ENCODE data around the gene TRIM3. TPM values are rescaled to one million over a fixed set of nuclear protein-coding genes. Genes with fewer than 3 reads are reported as not detected.

The TRIM3 gene
- total RNA-seq, 4 donors from 2014 or later: 19.2 to 24.1 (median 22.4) TPM

DNA sequence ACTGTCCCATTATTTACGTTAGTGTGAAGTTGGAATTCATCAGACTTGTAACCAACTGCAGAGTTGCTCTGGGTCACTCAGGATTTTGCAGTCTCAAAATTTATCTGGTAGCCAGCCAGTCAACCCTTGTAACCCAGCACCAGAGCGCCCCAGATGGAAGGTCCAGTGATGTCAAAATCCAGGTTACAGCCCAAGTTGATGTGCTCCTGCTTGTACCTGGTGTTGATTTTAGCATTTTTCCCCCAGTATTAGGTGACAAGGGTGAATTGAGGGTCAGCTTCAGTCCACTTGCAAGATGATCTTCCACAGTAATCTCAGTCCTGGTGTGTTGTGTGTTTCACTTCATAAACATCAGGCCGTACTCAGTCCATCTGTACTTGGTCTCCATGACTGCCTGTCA lies 15.1 kb upstream of the TRIM3 start:
- H3K4me3 ChIP-seq (ENCODE audit: low read depth, poor library complexity, severe bottlenecking): no peak overlapping the region
- intact Hi-C loops (cut with DNase I; ENCODE audit: low total_unique reads): no loop called here
- WGBS, 2 donors: 93 to 97% methylated on average over 3 of the region's 3 CpGs
- no peak for TF ChIP-seq POLR2A (IDR thresholded peaks at IDR 0.05)
- TF ChIP-seq, protein P1, sequence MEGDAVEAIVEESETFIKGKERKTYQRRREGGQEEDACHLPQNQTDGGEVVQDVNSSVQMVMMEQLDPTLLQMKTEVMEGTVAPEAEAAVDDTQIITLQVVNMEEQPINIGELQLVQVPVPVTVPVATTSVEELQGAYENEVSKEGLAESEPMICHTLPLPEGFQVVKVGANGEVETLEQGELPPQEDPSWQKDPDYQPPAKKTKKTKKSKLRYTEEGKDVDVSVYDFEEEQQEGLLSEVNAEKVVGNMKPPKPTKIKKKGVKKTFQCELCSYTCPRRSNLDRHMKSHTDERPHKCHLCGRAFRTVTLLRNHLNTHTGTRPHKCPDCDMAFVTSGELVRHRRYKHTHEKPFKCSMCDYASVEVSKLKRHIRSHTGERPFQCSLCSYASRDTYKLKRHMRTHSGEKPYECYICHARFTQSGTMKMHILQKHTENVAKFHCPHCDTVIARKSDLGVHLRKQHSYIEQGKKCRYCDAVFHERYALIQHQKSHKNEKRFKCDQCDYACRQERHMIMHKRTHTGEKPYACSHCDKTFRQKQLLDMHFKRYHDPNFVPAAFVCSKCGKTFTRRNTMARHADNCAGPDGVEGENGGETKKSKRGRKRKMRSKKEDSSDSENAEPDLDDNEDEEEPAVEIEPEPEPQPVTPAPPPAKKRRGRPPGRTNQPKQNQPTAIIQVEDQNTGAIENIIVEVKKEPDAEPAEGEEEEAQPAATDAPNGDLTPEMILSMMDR (IDR thresholded peaks at IDR 0.05): no peak
- no peak for DNase-seq (ENCODE audit: low spot score in 2 of 2)

DNA sequence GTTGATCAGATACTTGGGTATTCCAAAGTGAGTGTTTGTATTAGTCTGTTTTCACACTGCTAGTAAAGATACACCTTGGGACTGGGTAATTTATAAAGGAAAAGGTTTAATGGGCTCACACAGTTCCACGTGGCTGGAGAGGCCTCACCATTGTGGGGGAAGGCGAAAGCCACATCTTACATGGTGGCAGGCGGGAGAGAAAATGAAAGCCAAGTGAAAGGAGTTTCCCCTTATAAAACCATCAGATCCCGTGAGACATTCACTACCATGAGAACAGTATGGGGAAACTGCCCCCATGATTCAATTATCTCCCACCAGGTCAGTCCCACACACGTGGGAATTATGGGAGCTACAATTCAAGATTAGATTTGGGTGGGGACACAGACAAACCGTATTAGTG lies 14.6 kb upstream of the TRIM3 start:
- TF ChIP-seq POLR2A (IDR thresholded peaks at IDR 0.05): no peak
- TF ChIP-seq, protein P1 (IDR thresholded peaks at IDR 0.05): no peak
- no peak overlapping the region for H3K4me3 ChIP-seq (ENCODE audit: low read depth, poor library complexity, severe bottlenecking)
- WGBS, 2 donors: 89 to 93% methylated on average over 6 of the region's 6 CpGs
- no peak for DNase-seq (ENCODE audit: low spot score in 2 of 2)
- intact Hi-C loops (cut with DNase I; ENCODE audit: low total_unique reads): no loop called here

DNA sequence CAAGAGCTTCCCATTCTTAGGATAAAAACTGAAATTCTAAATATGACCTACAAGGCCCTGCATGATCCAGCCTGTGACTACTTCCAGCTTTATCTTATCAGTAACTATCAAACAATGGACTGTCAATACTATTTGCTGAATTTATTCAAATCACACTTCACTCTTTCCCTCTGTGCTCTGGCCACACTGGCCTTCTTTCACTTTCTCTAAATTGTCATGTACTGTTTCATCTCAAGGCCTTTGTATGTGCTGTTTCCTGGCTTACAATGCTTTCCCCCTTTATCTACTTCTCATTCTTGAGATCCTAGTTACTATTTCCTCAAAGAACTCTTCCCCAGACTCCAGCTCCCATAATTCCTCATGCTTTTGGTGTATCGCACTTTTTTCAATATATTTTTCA lies 13.2 kb upstream of the TRIM3 start:
- intact Hi-C loops (cut with DNase I; ENCODE audit: low total_unique reads): no loop called here
- no peak overlapping the region for H3K4me3 ChIP-seq (ENCODE audit: low read depth, poor library complexity, severe bottlenecking)
- no peak for TF ChIP-seq POLR2A (IDR thresholded peaks at IDR 0.05)
- TF ChIP-seq, protein P1 (IDR thresholded peaks at IDR 0.05): no peak
- 87 to 95% methylated on average over 1 of the region's 1 CpG for WGBS, 2 donors
- no peak for DNase-seq (ENCODE audit: low spot score in 2 of 2)

DNA sequence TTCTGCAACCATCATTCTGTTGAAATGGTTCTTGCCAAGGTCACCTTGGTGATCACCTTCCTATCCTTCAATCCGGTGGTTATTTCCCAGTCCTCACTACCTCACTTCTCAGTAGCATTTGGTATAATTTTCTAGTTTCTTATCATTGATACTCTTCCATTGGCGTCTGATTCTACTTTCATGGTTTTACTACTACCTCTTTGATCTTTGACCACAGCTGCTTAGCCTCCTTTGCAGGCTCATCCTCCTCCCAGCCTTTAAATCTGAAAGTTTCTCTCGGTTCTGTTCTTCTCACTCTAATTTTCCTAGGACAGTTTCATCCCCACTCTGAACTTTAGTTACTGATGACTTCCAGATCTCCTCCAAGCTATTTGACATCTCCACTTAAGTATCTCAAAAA lies 12.5 kb upstream of the TRIM3 start:
- no peak for DNase-seq (ENCODE audit: low spot score in 2 of 2)

DNA sequence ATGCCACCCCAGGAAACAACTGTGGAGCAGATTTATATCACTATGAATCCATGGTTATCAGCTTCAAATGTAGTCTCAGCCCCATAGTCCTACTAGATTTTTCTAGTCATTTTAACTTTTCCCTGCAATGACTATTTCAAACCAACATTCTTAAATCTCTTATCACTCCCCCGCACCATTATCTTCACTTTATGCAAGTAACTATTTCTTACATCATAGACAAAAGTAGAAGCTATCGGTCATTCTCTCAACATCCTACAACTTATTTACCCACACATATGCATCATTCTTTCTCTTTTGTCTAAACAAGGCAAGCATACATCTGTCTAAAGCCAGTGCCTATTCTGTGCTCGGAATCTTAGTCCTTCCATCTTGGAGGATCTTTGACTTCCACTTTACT lies 11.9 kb upstream of the TRIM3 start:
- DNase-seq (ENCODE audit: low spot score in 2 of 2): no peak
- TF ChIP-seq, protein P1 (IDR thresholded peaks at IDR 0.05): no peak
- TF ChIP-seq POLR2A (IDR thresholded peaks at IDR 0.05): no peak
- H3K4me3 ChIP-seq (ENCODE audit: low read depth, poor library complexity, severe bottlenecking): no peak overlapping the region
- intact Hi-C loops (cut with DNase I; ENCODE audit: low total_unique reads): no loop called here
- 77 to 98% methylated on average over 3 of the region's 3 CpGs for WGBS, 2 donors

More for the DNA sequence above, 12.5 kb upstream of the TRIM3 start:
- no peak overlapping the region for H3K4me3 ChIP-seq (ENCODE audit: low read depth, poor library complexity, severe bottlenecking)
- 78 to 83% methylated on average over 3 of the region's 3 CpGs for WGBS, 2 donors
- intact Hi-C loops (cut with DNase I; ENCODE audit: low total_unique reads): no loop called here
- TF ChIP-seq, protein P1 (IDR thresholded peaks at IDR 0.05): no peak
- no peak for TF ChIP-seq POLR2A (IDR thresholded peaks at IDR 0.05)

DNA sequence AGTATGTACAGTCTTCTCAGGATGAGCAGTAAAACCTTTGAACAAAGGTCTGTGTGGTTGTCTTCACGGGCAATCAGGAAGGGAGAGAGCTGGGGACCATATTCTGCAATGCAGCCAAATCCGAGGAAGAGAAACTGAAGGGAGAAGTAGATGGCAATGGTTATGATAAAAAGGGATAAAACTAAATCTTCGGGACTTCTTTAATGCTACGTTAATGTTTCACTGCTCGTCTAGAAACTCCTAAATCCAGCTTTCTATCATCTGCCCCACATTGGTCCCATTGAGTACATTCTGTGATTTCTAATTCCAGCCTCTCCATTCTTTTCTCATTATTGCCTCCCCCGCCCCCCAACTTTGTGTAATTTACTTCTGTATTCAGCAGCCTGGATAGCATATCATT lies 9.3 kb upstream of the TRIM3 start:
- H3K4me3 ChIP-seq (ENCODE audit: low read depth, poor library complexity, severe bottlenecking): no peak overlapping the region
- intact Hi-C loops (cut with DNase I; ENCODE audit: low total_unique reads): no loop called here
- no peak for DNase-seq (ENCODE audit: low spot score in 2 of 2)
- TF ChIP-seq POLR2A (IDR thresholded peaks at IDR 0.05): no peak
- TF ChIP-seq, protein P1 (IDR thresholded peaks at IDR 0.05): no peak
- 85 to 89% methylated on average over 6 of the region's 6 CpGs for WGBS, 2 donors
